SK-N-SH treated with all-trans-retinoic acid at 6 μM for 48 hours (cell line): Measurements from ENCODE around the gene ZCCHC7.

Experiments
- ATAC-seq: fragments of 200-7000 bp; cut with Tn5 transposase; 3 replicates; pipeline ENCODE4 v1.9.1; 2020; ENCODE audit warnings: mild to moderate bottlenecking, moderate library complexity
- ARNTL ChIP-seq: fragments of 450-650 bp; formaldehyde crosslinking; IDR thresholded peaks from 2 replicates; pipeline ENCODE4 v1.5.0; 2020; ENCODE audit warnings: low read depth, mild to moderate bottlenecking, moderate library complexity, borderline replicate concordance
- BACH2 ChIP-seq: fragments of 250-450 bp; sonication (Bioruptor Pico); IDR thresholded peaks from 2 replicates; pipeline ENCODE4 v1.9.0; 2021; ENCODE audit warnings: mild to moderate bottlenecking, borderline replicate concordance
- CREB5 ChIP-seq: fragments of 250-450 bp; sonication (Bioruptor Pico); IDR thresholded peaks from 2 replicates; pipeline ENCODE4 v1.5.1; 2020; ENCODE audit warnings: low read depth, mild to moderate bottlenecking, moderate library complexity
- CSRNP3 ChIP-seq: fragments of 250-450 bp; sonication (Bioruptor Pico); IDR thresholded peaks from 2 replicates; pipeline ENCODE4 v1.5.1; 2021; ENCODE audit warnings: mild to moderate bottlenecking, moderate library complexity
- ESRRG ChIP-seq: fragments of 250-450 bp; sonication (Bioruptor Pico); IDR thresholded peaks from 2 replicates; pipeline ENCODE4 v1.6.1; 2021; ENCODE audit warnings: mild to moderate bottlenecking
- GLIS3 ChIP-seq: fragments of 250-450 bp; sonication (Bioruptor Pico); IDR thresholded peaks from 2 replicates; pipeline ENCODE4 v1.5.0; 2020; ENCODE audit warnings: mild to moderate bottlenecking, moderate library complexity
- ISL1 ChIP-seq: fragments of 250-450 bp; sonication (Bioruptor Pico); IDR thresholded peaks from 2 replicates; pipeline ENCODE4 v2.1.2; 2022; ENCODE audit warnings: mild to moderate bottlenecking, moderate library complexity
- OSR1 ChIP-seq: fragments of 250-450 bp; sonication (Bioruptor Pico); IDR thresholded peaks from 2 replicates; pipeline ENCODE4 v1.8.0; 2022; ENCODE audit warnings: moderate library complexity, mild to moderate bottlenecking, inconsistent platforms
- PATZ1 ChIP-seq: fragments of 250-450 bp; sonication (Bioruptor Pico); IDR thresholded peaks from 2 replicates; pipeline ENCODE4 v1.8.0; 2020; ENCODE audit warnings: mild to moderate bottlenecking, moderate library complexity, borderline replicate concordance
- POU6F1 ChIP-seq: fragments of 250-450 bp; sonication (Bioruptor Pico); IDR thresholded peaks from 2 replicates; pipeline ENCODE4 v1.8.0; 2021; ENCODE audit warnings: low read depth, mild to moderate bottlenecking, moderate library complexity, borderline replicate concordance
- RARB ChIP-seq: fragments of 250-450 bp; sonication (Bioruptor Pico); IDR thresholded peaks from 2 replicates; pipeline ENCODE4 v1.8.0; 2021; ENCODE audit warnings: mild to moderate bottlenecking, moderate library complexity
- SNAI2 ChIP-seq: fragments of 250-450 bp; sonication (Bioruptor Pico); IDR thresholded peaks from 2 replicates; pipeline ENCODE4 v1.5.0; 2020; ENCODE audit warnings: mild to moderate bottlenecking, moderate library complexity
- TOX ChIP-seq: fragments of 250-450 bp; sonication (Bioruptor Pico); IDR thresholded peaks from 2 replicates; pipeline ENCODE4 v1.8.0; 2021; ENCODE audit warnings: mild to moderate bottlenecking, moderate library complexity, borderline replicate concordance
- TSHZ2 ChIP-seq: fragments of 250-450 bp; sonication (Bioruptor Pico); IDR thresholded peaks from 2 replicates; pipeline ENCODE4 v1.5.0; 2020; ENCODE audit warnings: mild to moderate bottlenecking, moderate library complexity
- ZC3H10 ChIP-seq: fragments of 250-450 bp; sonication (Bioruptor Pico); IDR thresholded peaks from 2 replicates; pipeline ENCODE4 v1.5.1; 2021; ENCODE audit warnings: mild to moderate bottlenecking, moderate library complexity
- ZFP3 ChIP-seq: fragments of 250-450 bp; sonication (Bioruptor Pico); IDR thresholded peaks from 2 replicates; pipeline ENCODE4 v1.5.0; 2020; ENCODE audit warnings: mild to moderate bottlenecking, moderate library complexity
- ZFP30 ChIP-seq: fragments of 450-650 bp; formaldehyde crosslinking; IDR thresholded peaks from 2 replicates; pipeline ENCODE4 v1.5.0; 2022; ENCODE audit warnings: mild to moderate bottlenecking, moderate library complexity
- ZNF565 ChIP-seq: fragments of 450-650 bp; formaldehyde crosslinking; conservative IDR thresholded peaks from 2 replicates; pipeline ENCODE4 v1.5.0; 2020; ENCODE audit warnings: low read depth, mild to moderate bottlenecking, moderate library complexity
- ZNF70 ChIP-seq: fragments of 450-650 bp; formaldehyde crosslinking; IDR thresholded peaks from 2 replicates; pipeline ENCODE4 v1.5.0; 2020; ENCODE audit warnings: mild to moderate bottlenecking, moderate library complexity
- ZNF8 ChIP-seq: fragments of 450-650 bp; formaldehyde crosslinking; IDR thresholded peaks from 2 replicates; pipeline ENCODE4 v1.5.0; 2020; ENCODE audit warnings: mild to moderate bottlenecking, moderate library complexity

The ZCCHC7 gene

GRCh38 chr9:37345038-37345437, 224.7 kb downstream of the ZCCHC7 start:
- TF ChIP-seq ZC3H10 (CRISPR knock-in tag) (no peak), ESRRG (CRISPR knock-in tag) (no peak), TSHZ2 (no peak), ZNF8 (CRISPR knock-in tag) (no peak), GLIS3 (CRISPR knock-in tag) (no peak), CREB5 (no peak), PATZ1 (CRISPR knock-in tag) (no peak), POU6F1 (CRISPR knock-in tag) (no peak), ZFP30 (CRISPR knock-in tag) (no peak), ZFP3 (CRISPR knock-in tag) (no peak), OSR1 (CRISPR knock-in tag) (no peak), ZNF70 (CRISPR knock-in tag) (no peak)
- ATAC-seq, result no peak

GRCh38 chr9:37348917-37349316, 228.5 kb downstream of the ZCCHC7 start:
- ATAC-seq, result no peak
- TF ChIP-seq ZNF70 (CRISPR knock-in tag) (no peak), ZNF565 (CRISPR knock-in tag) (no peak), ZFP3 (CRISPR knock-in tag) (no peak), ARNTL (CRISPR knock-in tag) (no peak), ISL1 (CRISPR knock-in tag) (no peak), POU6F1 (CRISPR knock-in tag) (no peak), OSR1 (CRISPR knock-in tag) (no peak), RARB (CRISPR knock-in tag) (no peak)

- ATAC-seq, result peak; percentile 19; the same call in 1 of the 3 replicates
- no peak for TF ChIP-seq OSR1 (CRISPR knock-in tag)
- no peak for TF ChIP-seq PATZ1 (CRISPR knock-in tag)
- no peak for TF ChIP-seq BACH2 (CRISPR knock-in tag)
- no peak for TF ChIP-seq SNAI2 (CRISPR knock-in tag)
- no peak for TF ChIP-seq ZNF70 (CRISPR knock-in tag)
- TF ChIP-seq ZFP3 (CRISPR knock-in tag), result no peak
- TF ChIP-seq CSRNP3, result no peak
- no peak for TF ChIP-seq ISL1 (CRISPR knock-in tag)
- TF ChIP-seq ZFP30 (CRISPR knock-in tag), result no peak
- no peak for TF ChIP-seq ZC3H10 (CRISPR knock-in tag)
- TF ChIP-seq GLIS3 (CRISPR knock-in tag), result no peak
- TF ChIP-seq ESRRG (CRISPR knock-in tag), result no peak
- TF ChIP-seq ZNF565 (CRISPR knock-in tag), result no peak
- no peak for TF ChIP-seq POU6F1 (CRISPR knock-in tag)
- no peak for TF ChIP-seq TOX (CRISPR knock-in tag)
- TF ChIP-seq, all 23 proteins: peak for 0
Measured at GRCh38 chr9:37350486-37351190, 230.3 kb downstream of the ZCCHC7 start.
